ENCODE data around the gene IGSF9B.

The IGSF9B gene

GRCh38 chr11:133955945-133956421 lies 785 bp downstream of the IGSF9B start:
- DNase-seq (ENCODE audit: low read depth, low spot score) = no peak

- DNase-seq (ENCODE audit: low read depth, low spot score) = no peak
These were observed 1.5 kb downstream of the IGSF9B start for GRCh38 chr11:133955081-133955891.

GRCh38 chr11:133953999-133954398 lies 2.8 kb downstream of the IGSF9B start:
- DNase-seq (ENCODE audit: low read depth, low spot score) = no peak

GRCh38 chr11:133953547-133953946 lies 3.2 kb downstream of the IGSF9B start:
- DNase-seq (ENCODE audit: low read depth, low spot score) = no peak

GRCh38 chr11:133952199-133953190 lies 4.3 kb downstream of the IGSF9B start:
- no peak for DNase-seq (ENCODE audit: low read depth, low spot score)

GRCh38 chr11:133951327-133952198 lies 5.2 kb downstream of the IGSF9B start:
- DNase-seq (ENCODE audit: low read depth, low spot score) = no peak

GRCh38 chr11:133950874-133951326 lies 5.9 kb downstream of the IGSF9B start:
- DNase-seq (ENCODE audit: low read depth, low spot score) = no peak

- no peak for DNase-seq (ENCODE audit: low read depth, low spot score)
These were observed 6.3 kb downstream of the IGSF9B start for GRCh38 chr11:133950421-133950820.

GRCh38 chr11:133949129-133949528 lies 7.6 kb downstream of the IGSF9B start:
- DNase-seq (ENCODE audit: low read depth, low spot score) = no peak

- no peak for DNase-seq (ENCODE audit: low read depth, low spot score)
These were observed 8.1 kb downstream of the IGSF9B start for GRCh38 chr11:133948711-133949110.

- DNase-seq (ENCODE audit: low read depth, low spot score) = no peak
These were observed 9.4 kb downstream of the IGSF9B start for GRCh38 chr11:133947321-133947756.

- DNase-seq (ENCODE audit: low read depth, low spot score) = no peak
These were observed 10.0 kb downstream of the IGSF9B start for GRCh38 chr11:133946541-133947318.

GRCh38 chr11:133946051-133946450 lies 10.7 kb downstream of the IGSF9B start:
- DNase-seq (ENCODE audit: low read depth, low spot score) = no peak

GRCh38 chr11:133945087-133945974 lies 11.4 kb downstream of the IGSF9B start:
- DNase-seq (ENCODE audit: low read depth, low spot score) = no peak

GRCh38 chr11:133943950-133944698 lies 12.6 kb downstream of the IGSF9B start:
- DNase-seq (ENCODE audit: low read depth, low spot score) = no peak

GRCh38 chr11:133942577-133942976 lies 14.2 kb downstream of the IGSF9B start:
- DNase-seq (ENCODE audit: low read depth, low spot score) = no peak

GRCh38 chr11:133941546-133941945 lies 15.2 kb downstream of the IGSF9B start:
- no peak for DNase-seq (ENCODE audit: low read depth, low spot score)

GRCh38 chr11:133940034-133940433 lies 16.7 kb downstream of the IGSF9B start:
- no peak for DNase-seq (ENCODE audit: low read depth, low spot score)

GRCh38 chr11:133939558-133939957 lies 17.2 kb downstream of the IGSF9B start:
- DNase-seq (ENCODE audit: low read depth, low spot score) = no peak
